ENCODE results near the gene CDK15. TPM values are rescaled to one million over a fixed set of nuclear protein-coding genes. Genes with fewer than 3 reads are reported as not detected.

The CDK15 gene
- total and polyA plus RNA-seq, 9 of the 15 experiments (the other 6 are each of a cell fraction or from before 2014, with no cell fraction given) = not detected

DNA sequence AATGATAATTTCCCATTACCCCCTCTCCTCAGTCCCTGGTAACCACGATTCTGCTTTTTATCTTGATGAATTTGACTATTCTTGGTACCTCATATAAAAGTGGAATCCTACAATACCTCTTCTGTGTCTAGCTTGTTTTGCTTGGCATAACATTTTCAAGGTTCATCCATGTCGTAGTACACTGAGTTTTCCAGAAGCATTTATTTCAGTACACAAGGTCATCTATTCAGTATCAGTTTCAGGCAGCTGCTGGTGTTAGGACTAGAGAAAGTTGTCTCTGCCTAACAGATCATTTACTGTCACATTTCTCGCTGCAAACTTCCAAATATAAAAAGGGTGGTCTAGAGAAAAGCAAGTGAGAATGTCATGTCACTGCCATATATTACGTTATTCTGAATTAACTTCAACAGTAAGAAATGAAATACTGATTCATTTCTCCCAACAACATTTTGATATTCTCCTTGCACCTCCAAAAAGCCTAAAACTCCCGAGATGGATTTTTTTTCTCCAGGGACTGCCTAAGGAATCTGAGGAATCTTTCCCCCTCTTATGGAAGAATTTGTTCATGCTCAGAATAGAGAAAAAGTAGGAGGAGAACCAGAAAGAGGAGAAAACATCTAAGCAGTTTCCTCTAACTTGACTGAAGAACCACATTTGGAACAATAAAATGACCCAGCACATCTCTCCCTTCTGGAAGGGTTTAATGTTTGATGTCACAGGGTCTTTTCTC is 36.0 kb downstream of the CDK15 start:
- Histone ChIP-seq H4K20me1 (replicated peaks; ENCODE audit: control insufficient read depth, insufficient read depth, low read length) (no peaks in the 10 kb centered on the region), H3K4me3 (no peak overlapping the region), H3K4me2 (ENCODE audit: insufficient read depth, low read length) (no peak overlapping the region), H3K36me3 (ENCODE audit: control insufficient read depth, insufficient read depth, low read length) (no peaks in the 10 kb centered on the region), H2AFZ (ENCODE audit: low read depth, low read length) (no peak overlapping the region), H3K27me3 (ENCODE audit: control insufficient read depth in 2 of 2, insufficient read depth in 2 of 2, low read length in 2 of 2) (no peaks in the 10 kb centered on the region; a peak in 1 of 5 replicates), H3K4me1 (replicated peaks in 1 of 2; ENCODE audit: control insufficient read depth in 2 of 2, insufficient read depth in 2 of 2, low read length in 2 of 2) (no peaks in the 10 kb centered on the region), H3K9me1 (ENCODE audit: control insufficient read depth, insufficient read depth, low read length) (no peaks in the 10 kb centered on the region), H3K9me3 (replicated peaks; ENCODE audit: control insufficient read depth, insufficient read depth, low read depth, low read length) (no peaks in the 10 kb centered on the region), H3K9ac (ENCODE audit: insufficient read depth in 1 of 2, low read depth in 2 of 2, low read length in 2 of 2) (no peak overlapping the region), H3K79me2 (ENCODE audit: control insufficient read depth, insufficient read depth, low read length) (no peaks in the 10 kb centered on the region), H3K27ac (ENCODE audit: extremely low read depth, low read depth, low read length) (no peak overlapping the region)
- ChIA-PET POLR2A (no interaction called here), CTCF (ENCODE audit: low intra/inter-chr PET ratio) (no interaction called here)
- in situ Hi-C loops (cut with MboI) = no loop called here
- intact Hi-C loops (cut with micrococcal nuclease) = no loop called here
- ATAC-seq (no peak), DNase-seq (ENCODE audit: extremely low read depth in 1 of 4, low spot score in 3 of 4) (no peak), FAIRE-seq (no peak)
- 3% methylated on average over 5 of the region's 5 CpGs for WGBS (ENCODE audit: insufficient coverage, low coverage, missing lambda C conversion rate)
- BruUV-seq (replicated peaks) = no TSS peak
- TF ChIP-seq NCOA4 (IDR thresholded peaks at IDR 0.05; ENCODE audit: partially characterized antibody) (no peak), ZFP36 (IDR thresholded peaks at IDR 0.05; ENCODE audit: low read depth, low read length, partially characterized antibody) (no peak), HNRNPK (IDR thresholded peaks at IDR 0.05; ENCODE audit: low read depth, low read length, poor library complexity, severe bottlenecking) (no peak), MYBL2 (IDR thresholded peaks at IDR 0.05; ENCODE audit: low read depth) (no peak), MYBL2 (CRISPR knock-in tag; IDR thresholded peaks at IDR 0.05; ENCODE audit: borderline replicate concordance) (no peak), MTA1 (IDR thresholded peaks at IDR 0.05; ENCODE audit: borderline replicate concordance) (no peak), ZNF165 (CRISPR knock-in tag; IDR thresholded peaks at IDR 0.05; ENCODE audit: borderline replicate concordance) (no peak), TGIF2 (CRISPR knock-in tag; IDR thresholded peaks at IDR 0.05) (no peak), ZNF551 (CRISPR knock-in tag; IDR thresholded peaks at IDR 0.05) (no peak), ZNF57 (CRISPR knock-in tag; IDR thresholded peaks at IDR 0.05) (no peak), ERF (CRISPR knock-in tag; IDR thresholded peaks at IDR 0.05) (no peak), JUNB (CRISPR knock-in tag; conservative IDR thresholded peaks at IDR 0.05) (no peak), ZNF354B (CRISPR knock-in tag; IDR thresholded peaks at IDR 0.05) (no peak), RBM22 (IDR thresholded peaks at IDR 0.05; ENCODE audit: low read depth, low read length, poor library complexity, severe bottlenecking) (no peak)
- TF ChIP-seq, protein P1, sequence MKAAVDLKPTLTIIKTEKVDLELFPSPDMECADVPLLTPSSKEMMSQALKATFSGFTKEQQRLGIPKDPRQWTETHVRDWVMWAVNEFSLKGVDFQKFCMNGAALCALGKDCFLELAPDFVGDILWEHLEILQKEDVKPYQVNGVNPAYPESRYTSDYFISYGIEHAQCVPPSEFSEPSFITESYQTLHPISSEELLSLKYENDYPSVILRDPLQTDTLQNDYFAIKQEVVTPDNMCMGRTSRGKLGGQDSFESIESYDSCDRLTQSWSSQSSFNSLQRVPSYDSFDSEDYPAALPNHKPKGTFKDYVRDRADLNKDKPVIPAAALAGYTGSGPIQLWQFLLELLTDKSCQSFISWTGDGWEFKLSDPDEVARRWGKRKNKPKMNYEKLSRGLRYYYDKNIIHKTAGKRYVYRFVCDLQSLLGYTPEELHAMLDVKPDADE (conservative IDR thresholded peaks at IDR 0.05; ENCODE audit: control insufficient read depth, low read depth, low read length) = no peak
- TF ChIP-seq, protein P2, sequence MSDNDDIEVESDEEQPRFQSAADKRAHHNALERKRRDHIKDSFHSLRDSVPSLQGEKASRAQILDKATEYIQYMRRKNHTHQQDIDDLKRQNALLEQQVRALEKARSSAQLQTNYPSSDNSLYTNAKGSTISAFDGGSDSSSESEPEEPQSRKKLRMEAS (CRISPR knock-in tag; IDR thresholded peaks at IDR 0.05) = no peak
- TF ChIP-seq, protein P3, sequence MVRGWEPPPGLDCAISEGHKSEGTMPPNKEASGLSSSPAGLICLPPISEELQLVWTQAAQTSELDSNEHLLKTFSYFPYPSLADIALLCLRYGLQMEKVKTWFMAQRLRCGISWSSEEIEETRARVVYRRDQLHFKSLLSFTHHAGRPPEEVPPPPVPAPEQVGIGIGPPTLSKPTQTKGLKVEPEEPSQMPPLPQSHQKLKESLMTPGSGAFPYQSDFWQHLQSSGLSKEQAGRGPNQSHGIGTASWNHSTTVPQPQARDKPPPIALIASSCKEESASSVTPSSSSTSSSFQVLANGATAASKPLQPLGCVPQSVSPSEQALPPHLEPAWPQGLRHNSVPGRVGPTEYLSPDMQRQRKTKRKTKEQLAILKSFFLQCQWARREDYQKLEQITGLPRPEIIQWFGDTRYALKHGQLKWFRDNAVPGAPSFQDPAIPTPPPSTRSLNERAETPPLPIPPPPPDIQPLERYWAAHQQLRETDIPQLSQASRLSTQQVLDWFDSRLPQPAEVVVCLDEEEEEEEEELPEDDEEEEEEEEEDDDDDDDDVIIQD (CRISPR knock-in tag; IDR thresholded peaks at IDR 0.05) = no peak
- TF ChIP-seq, protein P4, sequence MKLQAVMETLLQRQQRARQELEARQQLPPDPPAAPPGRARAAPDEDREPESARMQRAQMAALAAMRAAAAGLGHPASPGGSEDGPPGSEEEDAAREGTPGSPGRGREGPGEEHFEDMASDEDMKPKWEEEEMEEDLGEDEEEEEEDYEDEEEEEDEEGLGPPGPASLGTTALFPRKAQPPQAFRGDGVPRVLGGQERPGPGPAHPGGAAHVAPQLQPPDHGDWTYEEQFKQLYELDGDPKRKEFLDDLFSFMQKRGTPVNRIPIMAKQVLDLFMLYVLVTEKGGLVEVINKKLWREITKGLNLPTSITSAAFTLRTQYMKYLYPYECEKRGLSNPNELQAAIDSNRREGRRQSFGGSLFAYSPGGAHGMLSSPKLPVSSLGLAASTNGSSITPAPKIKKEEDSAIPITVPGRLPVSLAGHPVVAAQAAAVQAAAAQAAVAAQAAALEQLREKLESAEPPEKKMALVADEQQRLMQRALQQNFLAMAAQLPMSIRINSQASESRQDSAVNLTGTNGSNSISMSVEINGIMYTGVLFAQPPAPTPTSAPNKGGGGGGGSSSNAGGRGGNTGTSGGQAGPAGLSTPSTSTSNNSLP (IDR thresholded peaks at IDR 0.05; ENCODE audit: borderline replicate concordance, low read depth, low read length) = no peak

Measured in K562 (cell line).